RWPE1 (cell line): ENCODE measurements around the gene MDM2.

Source experiments
- CTCF ChIA-PET: fragments of 350-600 bp; sonication (Branson Sonifier 250); formaldehyde crosslinking; extraction: SDS; loops from one replicate; lab custom pipeline; 2021; lab: Yijun Ruan, JAX
- POLR2A ChIA-PET: fragments of 400-600 bp; formaldehyde crosslinking; extraction: SDS; loops from one replicate; lab custom pipeline; 2020; ENCODE audit warnings: antibody characterized with exemption; ENCODE audit not compliant: low non-redundant PET; lab: Yijun Ruan, JAX
- DNase-seq: peaks from one replicate; pipeline ENCODE4 v3.0.0; 2012; ENCODE audit warnings: low spot score
- H3K27ac ChIP-seq: fragments of 450-650 bp; 2 replicates; pipeline ENCODE4 v1.5.1; 2017
- CTCF ChIP-seq: fragments of 450-650 bp; conservative IDR thresholded peaks from 2 replicates; pipeline ENCODE4 v1.5.1; 2017; ENCODE audit warnings: low read depth, mild to moderate bottlenecking

The MDM2 gene

GRCh38 chr12:68765696-68766095 is 42.3 kb upstream of the MDM2 start:
- H3K27ac ChIP-seq, result no peak overlapping the region
- ChIA-PET CTCF (no interaction called here), POLR2A (no interaction called here)
- TF ChIP-seq CTCF, result no peak
- DNase-seq, result no peak

- no peak overlapping the region for H3K27ac ChIP-seq
- POLR2A ChIA-PET, result no interaction called here
- CTCF ChIA-PET, result interaction anchor here (0.6 kb wide), 1 partner anchor 54 kb away, joined by 3 read pairs; no protein-coding TSS in a partner anchor
- DNase-seq, result no peak
- no peak for TF ChIP-seq CTCF
Observed at GRCh38 chr12:68766646-68767045, 41.3 kb upstream of the MDM2 start.

GRCh38 chr12:68767191-68767590 is 40.8 kb upstream of the MDM2 start:
- CTCF ChIA-PET, result interaction anchor here (0.6 kb wide), 1 partner anchor 53 kb away, joined by 3 read pairs; no protein-coding TSS in a partner anchor
- no peak for DNase-seq

GRCh38 chr12:68768431-68768939 is 39.5 kb upstream of the MDM2 start:
- no peak for TF ChIP-seq CTCF
- CTCF ChIA-PET, result no interaction called here
- H3K27ac ChIP-seq, result no peak overlapping the region
- DNase-seq, result no peak
- POLR2A ChIA-PET, result no interaction called here

More at GRCh38 chr12:68767191-68767590, 40.8 kb upstream of the MDM2 start:
- H3K27ac ChIP-seq, result no peak overlapping the region
- POLR2A ChIA-PET, result no interaction called here
- no peak for TF ChIP-seq CTCF

- H3K27ac ChIP-seq, result no peak overlapping the region
Observed at GRCh38 chr12:68769941-68770340, 38.0 kb upstream of the MDM2 start.

GRCh38 chr12:68771223-68771925 is 36.6 kb upstream of the MDM2 start:
- ChIA-PET POLR2A (no interaction called here), CTCF (no interaction called here)
- DNase-seq, result no peak
- no peak for TF ChIP-seq CTCF
- H3K27ac ChIP-seq, result no peak overlapping the region

More at GRCh38 chr12:68769941-68770340, 38.0 kb upstream of the MDM2 start:
- ChIA-PET POLR2A (no interaction called here), CTCF (no interaction called here)
- DNase-seq, result no peak
- TF ChIP-seq CTCF, result no peak
